Activated CD8-positive, alpha-beta T cell treated with anti-CD3 and anti-CD28 coated beads, Interleukin-2, amount 10 ng/mL, durations not matched to agents 7 days and 5 days (primary cell): ENCODE measurements around the gene CDH15. TPM values are rescaled to one million over a fixed set of nuclear protein-coding genes. Genes with fewer than 3 reads are reported as not detected.
"Not testable (repeated sequence)": the region's sequence is repeated elsewhere in the genome, so short reads cannot be mapped to it uniquely, and the experiment has no call there.

Experiments used
- ATAC-seq: fragments of 150-1000 bp; cut with Tn5 transposase; one replicate; pipeline ENCODE4 v1.10.0; 2021; ENCODE audit warnings: moderate library complexity
- CTCF ChIA-PET: fragments of 350-600 bp; sonication (Branson Sonifier 250); formaldehyde crosslinking; loops from one replicate; lab custom pipeline; 2021; ENCODE audit warnings: antibody characterized with exemption; lab: Charles Lee
- POLR2A ChIA-PET: fragments of 350-600 bp; sonication (Branson Sonifier 250); formaldehyde crosslinking; loops from one replicate; lab custom pipeline; 2021; ENCODE audit warnings: antibody characterized with exemption; lab: Charles Lee
- DNase-seq: peaks from one replicate; pipeline ENCODE4 v3.0.0-alpha.2; 2020
- H3K27ac Mint-ChIP-seq: one replicate; pipeline ENCODE4 v1.8.0; 2021; ENCODE audit warnings: mild to moderate bottlenecking, mixed read lengths
- H3K27me3 Mint-ChIP-seq: one replicate; pipeline ENCODE4 v1.8.0; 2021; ENCODE audit warnings: low read depth, mixed read lengths
- H3K36me3 Mint-ChIP-seq: one replicate; pipeline ENCODE4 v1.8.0; 2021; ENCODE audit warnings: low read depth, mixed read lengths
- H3K4me1 Mint-ChIP-seq: one replicate; pipeline ENCODE4 v1.8.0; 2021; ENCODE audit warnings: low read depth, mixed read lengths
- H3K4me3 Mint-ChIP-seq: one replicate; pipeline ENCODE4 v1.8.0; 2021; ENCODE audit warnings: mild to moderate bottlenecking, mixed read lengths
- H3K9me3 Mint-ChIP-seq: one replicate; pipeline ENCODE4 v1.8.0; 2022; ENCODE audit warnings: mixed read lengths; ENCODE audit not compliant: insufficient read depth
- total RNA-seq, 2 experiments: library from RNA; stranded (reverse); gene quantifications; one replicate each; pipeline ENCODE4 v1.2.3, GENCODE V29; 2021

Gene CDH15
- total RNA-seq, 2 experiments from 2014 or later = not detected

DNA sequence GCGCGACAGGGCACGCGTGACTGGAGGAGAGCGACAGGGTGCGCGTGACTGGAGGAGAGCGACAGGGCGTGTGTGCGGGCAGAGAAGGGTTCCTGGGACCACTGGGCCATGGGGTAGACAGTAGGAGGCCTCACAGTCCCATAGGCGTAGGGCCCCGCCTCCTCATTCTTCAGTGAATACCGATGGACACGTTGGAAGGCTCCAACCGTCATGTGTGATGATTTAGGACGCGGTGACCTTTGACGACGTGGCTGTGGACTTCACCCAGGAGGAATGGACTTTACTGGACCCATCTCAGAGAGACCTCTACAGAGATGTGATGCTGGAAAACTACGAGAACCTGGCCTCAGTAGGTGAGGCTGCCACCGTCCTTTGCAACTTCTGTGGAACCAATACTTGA lies 51.4 kb downstream of the CDH15 start:
- CTCF ChIA-PET = no interaction called here
- Mint-ChIP-seq H3K9me3 (peaks cover 20% of the 10 kb centered on the region), H3K27me3 (no peaks in the 10 kb centered on the region), H3K4me1 (peaks cover 9% of the 10 kb centered on the region), H3K36me3 (peaks cover 56% of the 10 kb centered on the region), H3K4me3 (no peak overlapping the region), H3K27ac (no peak overlapping the region)
- ATAC-seq = no peak
- POLR2A ChIA-PET = no interaction called here
- no peak for DNase-seq

DNA sequence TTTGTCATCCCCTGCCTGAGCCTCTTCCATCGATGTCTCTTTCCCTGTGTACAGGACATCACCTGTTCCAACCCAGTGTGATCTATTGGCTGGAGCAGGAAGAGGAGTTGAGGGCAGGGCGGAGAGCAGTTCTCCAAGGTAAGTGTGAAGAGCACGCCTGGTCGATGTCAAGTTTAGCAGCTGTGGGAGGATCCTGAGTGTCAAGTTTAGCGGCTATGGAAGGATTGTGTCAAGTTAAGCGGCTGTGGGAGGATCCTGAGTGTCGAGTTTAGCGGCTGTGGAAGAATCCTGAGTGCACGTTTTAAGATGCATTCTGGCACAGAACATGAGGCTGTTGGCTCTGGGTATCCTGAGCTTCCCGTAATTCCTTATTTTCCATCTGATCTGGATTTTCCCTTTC lies 53.1 kb downstream of the CDH15 start:
- POLR2A ChIA-PET = no interaction called here
- peaks cover 3% of the 10 kb centered on the region for H3K4me1 Mint-ChIP-seq

DNA sequence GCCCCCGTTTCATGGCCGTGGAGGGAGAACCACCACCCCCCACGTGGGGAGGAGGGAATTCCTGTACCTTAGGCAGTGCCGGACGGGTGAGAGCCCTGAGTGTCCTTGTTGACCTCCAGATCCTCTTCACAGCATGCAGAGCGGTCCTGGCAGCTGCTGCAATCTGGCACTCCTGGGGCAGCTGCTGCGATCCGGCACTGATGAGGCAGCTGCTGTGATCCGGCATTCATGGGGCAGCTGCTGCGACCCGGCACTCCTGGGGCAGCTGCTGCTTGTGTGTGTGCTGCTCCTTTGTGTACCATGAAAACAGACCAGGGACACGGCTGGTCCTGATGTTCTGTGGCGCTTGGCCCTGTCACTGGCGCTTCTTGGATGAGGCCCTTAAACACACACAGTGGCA lies 58.7 kb downstream of the CDH15 start:
- H3K4me3 Mint-ChIP-seq = no peak overlapping the region
- ChIA-PET CTCF (no interaction called here), POLR2A (no interaction called here)
- no peaks in the 10 kb centered on the region for H3K27me3 Mint-ChIP-seq
- ATAC-seq = no peak
- no peaks in the 10 kb centered on the region for H3K4me1 Mint-ChIP-seq
- DNase-seq = no peak
- H3K27ac Mint-ChIP-seq = no peak overlapping the region
- H3K36me3 Mint-ChIP-seq = peaks cover 77% of the 10 kb centered on the region
- peaks cover 28% of the 10 kb centered on the region for H3K9me3 Mint-ChIP-seq

More for the DNA sequence above, 53.1 kb downstream of the CDH15 start:
- Mint-ChIP-seq H3K27ac (no peak overlapping the region), H3K9me3 (peaks cover 29% of the 10 kb centered on the region), H3K4me3 (no peak overlapping the region), H3K36me3 (peaks cover 69% of the 10 kb centered on the region), H3K27me3 (no peaks in the 10 kb centered on the region)
- no peak for ATAC-seq
- DNase-seq = no peak
- CTCF ChIA-PET = no interaction called here

DNA sequence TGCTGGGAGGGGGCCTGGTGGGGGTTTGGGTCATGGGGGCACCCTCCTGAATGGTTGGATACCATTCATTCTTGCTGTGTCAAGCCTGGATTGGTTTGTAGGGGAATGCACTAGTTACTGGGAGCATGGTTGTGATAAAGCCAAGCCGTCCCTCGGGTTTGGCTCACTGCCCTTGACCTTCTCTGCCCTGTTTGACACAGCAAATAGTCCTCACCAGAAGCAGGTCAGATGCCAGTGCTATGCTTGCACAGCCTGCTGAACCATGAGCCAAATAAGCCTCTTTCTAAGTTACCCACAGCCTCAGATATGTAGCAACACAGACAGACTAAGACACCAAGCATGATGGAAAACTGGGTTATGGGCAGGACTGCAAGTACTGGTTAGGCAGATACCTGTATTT lies 60.6 kb downstream of the CDH15 start:
- no peak overlapping the region for H3K27ac Mint-ChIP-seq
- no peak overlapping the region for H3K4me3 Mint-ChIP-seq
- ChIA-PET POLR2A (interaction anchor here (1.4 kb wide), 1 partner anchor 8 kb away, joined by 4 read pairs; no protein-coding TSS in a partner anchor), CTCF (interaction anchor here (1.2 kb wide), 1 partner anchor 13 kb away, joined by 3 read pairs; no protein-coding TSS in a partner anchor)
- no peak for ATAC-seq
- H3K9me3 Mint-ChIP-seq = peaks cover 17% of the 10 kb centered on the region
- no peaks in the 10 kb centered on the region for H3K27me3 Mint-ChIP-seq
- no peaks in the 10 kb centered on the region for H3K4me1 Mint-ChIP-seq
- no peak for DNase-seq
- peaks cover 62% of the 10 kb centered on the region for H3K36me3 Mint-ChIP-seq

DNA sequence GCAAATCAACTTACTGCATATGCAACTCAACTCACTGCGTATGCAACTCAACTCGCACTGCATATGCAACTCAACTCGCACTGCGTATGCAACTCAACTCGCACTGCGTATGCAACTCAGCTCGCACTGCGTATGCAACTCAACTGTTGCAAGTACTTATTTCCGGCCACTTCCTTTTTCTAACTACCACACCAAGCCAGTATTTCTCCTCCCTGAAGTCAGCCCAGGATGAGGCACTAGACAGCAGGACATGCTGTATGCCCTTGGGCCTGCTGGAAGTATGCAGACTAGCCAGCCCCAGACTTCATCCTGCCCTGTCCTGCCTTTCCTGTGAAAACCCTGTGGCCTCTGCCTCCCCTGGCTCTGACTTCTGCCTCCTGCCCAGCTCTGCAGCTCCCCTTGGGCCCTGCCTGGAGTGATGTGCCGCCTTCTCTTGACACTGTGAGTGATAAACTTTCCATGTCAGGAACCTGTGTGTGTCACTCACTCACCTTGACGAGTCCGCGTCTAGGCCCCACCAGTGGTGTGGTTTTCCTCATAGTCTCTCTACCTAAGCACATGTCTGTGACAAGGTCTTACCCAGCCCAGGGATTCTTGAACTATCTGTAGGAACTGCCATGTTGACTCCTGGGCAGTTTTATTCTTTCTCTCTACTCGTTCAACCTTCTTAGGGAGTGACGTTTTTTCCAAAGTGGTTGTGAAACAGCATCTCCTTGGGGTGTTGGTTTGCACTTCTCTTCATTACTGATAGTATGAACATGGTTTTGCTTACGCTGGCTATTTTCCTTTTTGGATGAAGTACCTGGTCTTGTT lies 62.3 kb downstream of the CDH15 start:
- Mint-ChIP-seq H3K4me1 (no peaks in the 10 kb centered on the region), H3K9me3 (peaks cover 2% of the 10 kb centered on the region), H3K27me3 (no peaks in the 10 kb centered on the region), H3K27ac (no peak overlapping the region), H3K36me3 (peaks cover 44% of the 10 kb centered on the region), H3K4me3 (no peak overlapping the region)
- ChIA-PET CTCF (no interaction called here), POLR2A (no interaction called here)
- ATAC-seq (no peak), DNase-seq (no peak)

- H3K27me3 Mint-ChIP-seq = no peaks in the 10 kb centered on the region
- H3K4me3 Mint-ChIP-seq = no peak overlapping the region
- DNase-seq (no peak), ATAC-seq (no peak)
- no peaks in the 10 kb centered on the region for H3K9me3 Mint-ChIP-seq
- CTCF ChIA-PET = no interaction called here
- H3K4me1 Mint-ChIP-seq = peaks cover 11% of the 10 kb centered on the region
- POLR2A ChIA-PET = interaction anchor here (1.3 kb wide), 1 partner anchor 20 kb away, joined by 5 read pairs; the partner anchor contains the start of gene ZNF778
- no peak overlapping the region for H3K27ac Mint-ChIP-seq
- H3K36me3 Mint-ChIP-seq = peaks cover 15% of the 10 kb centered on the region
Observed at GRCh38 chr16:89237733-89238132, 66.2 kb downstream of the CDH15 start.

- Mint-ChIP-seq H3K36me3 (no peaks in the 10 kb centered on the region), H3K4me3 (peak overlapping the region; percentile 99), H3K4me1 (peaks cover 22% of the 10 kb centered on the region), H3K27ac (peak overlapping the region; percentile 100), H3K27me3 (no peaks in the 10 kb centered on the region), H3K9me3 (no peaks in the 10 kb centered on the region)
- CTCF ChIA-PET = interaction anchor here (1.1 to 2.2 kb wide), 8 partner anchors 18 to 459 kb away, joined by 3 to 10 read pairs (median 4); partner anchors contain the start of genes SPG7 and ZNF778
- POLR2A ChIA-PET = interaction anchor here (0.7 to 1.6 kb wide), 10 partner anchors 10 to 731 kb away, joined by 3 to 12 read pairs (median 4); partner anchors contain the start of genes CHMP1A, SPATA33 and ZNF778
- ATAC-seq = peak; percentile 89
- DNase-seq = peak; percentile 81
Observed at GRCh38 chr16:89241187-89242007, 69.8 kb downstream of the CDH15 start.

- Mint-ChIP-seq H3K36me3 (no peaks in the 10 kb centered on the region), H3K27me3 (no peaks in the 10 kb centered on the region), H3K9me3 (no peaks in the 10 kb centered on the region), H3K4me1 (peaks cover 26% of the 10 kb centered on the region), H3K4me3 (peak overlapping the region; percentile 36), H3K27ac (no peak overlapping the region)
- POLR2A ChIA-PET = no interaction called here
- DNase-seq (no peak), ATAC-seq (no peak)
- CTCF ChIA-PET = no interaction called here
Observed at GRCh38 chr16:89242795-89243200, 71.2 kb downstream of the CDH15 start.

GRCh38 chr16:89243664-89244063 lies 72.1 kb downstream of the CDH15 start:
- CTCF ChIA-PET = no interaction called here
- Mint-ChIP-seq H3K27ac (no peak overlapping the region), H3K4me3 (peak overlapping the region; percentile 4), H3K9me3 (no peaks in the 10 kb centered on the region), H3K4me1 (peaks cover 26% of the 10 kb centered on the region), H3K27me3 (no peaks in the 10 kb centered on the region), H3K36me3 (no peaks in the 10 kb centered on the region)
- POLR2A ChIA-PET = no interaction called here
- DNase-seq (no peak), ATAC-seq (no peak)

DNA sequence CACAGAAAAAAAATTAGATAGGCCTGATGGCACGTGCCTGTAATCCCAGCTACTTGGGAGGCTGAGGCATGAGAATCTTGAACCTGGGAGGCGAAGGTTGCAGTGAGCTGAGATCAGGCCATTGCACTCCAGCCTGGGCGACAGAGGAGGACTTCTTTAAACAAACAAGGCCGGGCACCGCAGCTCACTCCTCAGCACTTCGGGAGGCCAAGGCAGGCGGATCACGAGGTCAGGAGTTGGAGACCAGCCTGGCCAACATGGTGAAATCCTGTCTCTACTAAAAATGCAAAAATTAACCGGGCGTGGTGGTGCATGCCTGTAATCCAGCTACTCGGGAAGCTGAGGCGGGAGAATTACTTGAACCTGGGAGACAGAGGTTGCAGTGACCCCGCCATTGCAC lies 72.7 kb downstream of the CDH15 start:
- H3K36me3 Mint-ChIP-seq, H3K4me3 Mint-ChIP-seq, H3K27me3 Mint-ChIP-seq, H3K27ac Mint-ChIP-seq, POLR2A ChIA-PET, DNase-seq, H3K9me3 Mint-ChIP-seq, CTCF ChIA-PET, ATAC-seq: not testable (repeated sequence)
- H3K4me1 Mint-ChIP-seq = peaks cover 26% of the 10 kb centered on the region

DNA sequence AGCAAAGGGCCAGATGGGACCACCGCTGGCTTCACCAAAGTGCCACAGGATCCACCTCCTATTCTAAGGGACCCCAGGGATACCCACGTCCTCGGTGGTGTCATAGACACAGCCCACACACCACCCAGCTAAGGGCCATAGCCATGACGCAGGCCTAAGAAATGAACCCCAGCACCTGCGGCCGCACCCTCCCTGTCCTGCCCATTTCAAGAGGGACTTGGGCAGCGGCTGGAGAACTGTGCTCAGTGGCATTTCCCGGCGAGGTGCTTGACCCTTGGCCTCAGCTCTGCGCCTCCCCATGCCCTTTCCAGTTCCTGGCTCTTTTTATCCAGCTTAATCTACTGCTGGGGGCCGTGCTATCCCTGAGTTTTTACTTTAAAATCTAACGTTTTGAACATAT lies 73.2 kb downstream of the CDH15 start:
- no peak overlapping the region for H3K4me3 Mint-ChIP-seq
- CTCF ChIA-PET = no interaction called here
- no peak overlapping the region for H3K27ac Mint-ChIP-seq

More for the DNA sequence above, 73.2 kb downstream of the CDH15 start:
- POLR2A ChIA-PET = no interaction called here
- Mint-ChIP-seq H3K27me3 (no peaks in the 10 kb centered on the region), H3K9me3 (peaks cover under 1% of the 10 kb centered on the region), H3K36me3 (peaks cover 2% of the 10 kb centered on the region), H3K4me1 (peaks cover 25% of the 10 kb centered on the region)
- no peak for DNase-seq
- no peak for ATAC-seq
